ENCODE results near the gene MYO10.

DNA sequence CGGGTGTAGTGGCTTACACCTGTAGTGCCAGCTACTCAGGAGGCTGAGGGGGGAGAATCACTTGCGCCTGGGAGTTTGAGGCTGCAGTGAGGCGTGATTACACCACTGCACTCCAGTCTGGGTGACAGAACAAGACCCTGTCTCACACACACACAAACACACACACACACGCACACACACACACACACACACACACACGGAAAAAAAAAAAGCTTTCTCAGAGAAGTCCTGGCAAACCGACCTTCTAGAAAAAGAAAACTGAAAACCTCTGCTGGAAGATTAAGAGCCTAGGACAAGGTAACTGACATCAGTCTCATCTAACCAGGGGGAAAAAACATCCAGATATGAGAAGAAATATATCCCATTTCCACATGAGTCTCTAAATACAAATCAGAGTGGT, 178.9 kb downstream of the MYO10 start:
- TF ChIP-seq, protein P1, sequence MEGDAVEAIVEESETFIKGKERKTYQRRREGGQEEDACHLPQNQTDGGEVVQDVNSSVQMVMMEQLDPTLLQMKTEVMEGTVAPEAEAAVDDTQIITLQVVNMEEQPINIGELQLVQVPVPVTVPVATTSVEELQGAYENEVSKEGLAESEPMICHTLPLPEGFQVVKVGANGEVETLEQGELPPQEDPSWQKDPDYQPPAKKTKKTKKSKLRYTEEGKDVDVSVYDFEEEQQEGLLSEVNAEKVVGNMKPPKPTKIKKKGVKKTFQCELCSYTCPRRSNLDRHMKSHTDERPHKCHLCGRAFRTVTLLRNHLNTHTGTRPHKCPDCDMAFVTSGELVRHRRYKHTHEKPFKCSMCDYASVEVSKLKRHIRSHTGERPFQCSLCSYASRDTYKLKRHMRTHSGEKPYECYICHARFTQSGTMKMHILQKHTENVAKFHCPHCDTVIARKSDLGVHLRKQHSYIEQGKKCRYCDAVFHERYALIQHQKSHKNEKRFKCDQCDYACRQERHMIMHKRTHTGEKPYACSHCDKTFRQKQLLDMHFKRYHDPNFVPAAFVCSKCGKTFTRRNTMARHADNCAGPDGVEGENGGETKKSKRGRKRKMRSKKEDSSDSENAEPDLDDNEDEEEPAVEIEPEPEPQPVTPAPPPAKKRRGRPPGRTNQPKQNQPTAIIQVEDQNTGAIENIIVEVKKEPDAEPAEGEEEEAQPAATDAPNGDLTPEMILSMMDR (conservative IDR thresholded peaks at IDR 0.05; ENCODE audit: low read depth, low read length) = no peak
- TF ChIP-seq EZH2 (IDR thresholded peaks at IDR 0.05; ENCODE audit: borderline replicate concordance, low read depth, low read length, poor library complexity, severe bottlenecking) = no peak

Data from A673 (cell line).